Measurements from ENCODE around the gene AIPL1. TPM values are rescaled to one million over a fixed set of nuclear protein-coding genes. Genes with fewer than 3 reads are reported as not detected.

Gene AIPL1
- total RNA-seq, 2 experiments from 2014 or later = not detected

GRCh38 chr17:6439951-6440350, 5.0 kb upstream of the AIPL1 start:
- Histone ChIP-seq H3K9me3 (ENCODE audit: low read length) (no peaks in the 10 kb centered on the region), H4K20me1 (ENCODE audit: insufficient read depth, low read length) (no peaks in the 10 kb centered on the region), H3K36me3 (ENCODE audit: insufficient read depth, low read length) (no peaks in the 10 kb centered on the region), H2AFZ (ENCODE audit: low read length) (no peak overlapping the region), H3K4me2 (ENCODE audit: low read length) (no peak overlapping the region), H3K27ac (ENCODE audit: low read depth, low read length, poor library complexity, severe bottlenecking) (no peak overlapping the region), H3K79me2 (ENCODE audit: insufficient read depth, low read depth, low read length) (no peaks in the 10 kb centered on the region), H3K4me3 (ENCODE audit: low read depth, low read length, poor library complexity, severe bottlenecking) (no peak overlapping the region), H3K4me1 (ENCODE audit: insufficient read depth, low read length, poor library complexity, severe bottlenecking) (peaks cover 29% of the 10 kb centered on the region), H3K9me2 (ENCODE audit: insufficient read depth, low read length) (no peaks in the 10 kb centered on the region)
- DNase-seq (ENCODE audit: low spot score) = no peak
- BruUV-seq (replicated peaks) = no TSS peak
- TF ChIP-seq EZH2phosphoT487 (IDR thresholded peaks at IDR 0.05; ENCODE audit: borderline replicate concordance, low read depth, low read length) = no peak
- TF ChIP-seq, protein P1, sequence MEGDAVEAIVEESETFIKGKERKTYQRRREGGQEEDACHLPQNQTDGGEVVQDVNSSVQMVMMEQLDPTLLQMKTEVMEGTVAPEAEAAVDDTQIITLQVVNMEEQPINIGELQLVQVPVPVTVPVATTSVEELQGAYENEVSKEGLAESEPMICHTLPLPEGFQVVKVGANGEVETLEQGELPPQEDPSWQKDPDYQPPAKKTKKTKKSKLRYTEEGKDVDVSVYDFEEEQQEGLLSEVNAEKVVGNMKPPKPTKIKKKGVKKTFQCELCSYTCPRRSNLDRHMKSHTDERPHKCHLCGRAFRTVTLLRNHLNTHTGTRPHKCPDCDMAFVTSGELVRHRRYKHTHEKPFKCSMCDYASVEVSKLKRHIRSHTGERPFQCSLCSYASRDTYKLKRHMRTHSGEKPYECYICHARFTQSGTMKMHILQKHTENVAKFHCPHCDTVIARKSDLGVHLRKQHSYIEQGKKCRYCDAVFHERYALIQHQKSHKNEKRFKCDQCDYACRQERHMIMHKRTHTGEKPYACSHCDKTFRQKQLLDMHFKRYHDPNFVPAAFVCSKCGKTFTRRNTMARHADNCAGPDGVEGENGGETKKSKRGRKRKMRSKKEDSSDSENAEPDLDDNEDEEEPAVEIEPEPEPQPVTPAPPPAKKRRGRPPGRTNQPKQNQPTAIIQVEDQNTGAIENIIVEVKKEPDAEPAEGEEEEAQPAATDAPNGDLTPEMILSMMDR (conservative IDR thresholded peaks at IDR 0.05; ENCODE audit: low read length) = no peak
- ChIA-PET CTCF (ENCODE audit: unreplicated experiment) (interaction anchor here (0.6 kb wide), 1 partner anchor 126 kb away, joined by 4 read pairs; no protein-coding TSS in a partner anchor), POLR2A (interaction anchor here (1.0 kb wide), 1 partner anchor 9 kb away, joined by 3 read pairs; no protein-coding TSS in a partner anchor)
- intact Hi-C loops (cut with micrococcal nuclease; ENCODE audit: unreplicated experiment) = loop anchor here (5.0 kb wide), 1 partner anchor 853 kb away; no protein-coding TSS in a partner anchor

DNA sequence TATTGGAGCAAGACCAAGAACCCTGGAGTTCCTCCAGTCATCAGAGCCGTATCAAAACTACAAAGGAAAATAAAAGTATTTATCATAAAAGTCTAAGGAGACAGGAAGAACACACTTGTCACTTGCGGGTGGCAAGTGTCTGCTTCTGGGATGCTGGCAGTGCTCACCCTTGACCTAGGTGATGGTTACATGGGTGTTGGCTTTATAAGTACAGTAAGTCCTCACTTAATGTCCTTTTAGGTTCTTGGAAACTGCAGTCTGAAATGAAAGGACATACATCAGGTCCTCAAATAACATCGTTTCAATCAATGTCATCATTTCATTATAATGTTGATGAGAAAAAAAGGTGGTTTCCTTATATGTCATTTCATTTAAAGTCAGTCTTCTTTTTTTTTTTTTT, 3.0 kb upstream of the AIPL1 start:
- Histone ChIP-seq H3K27ac (ENCODE audit: low read depth, low read length, poor library complexity, severe bottlenecking) (no peak overlapping the region), H3K4me2 (ENCODE audit: low read length) (peak overlapping the region; percentile 54), H2AFZ (ENCODE audit: low read length) (peak overlapping the region; percentile 32; the same call in 1 of the 2 replicates), H3K4me1 (ENCODE audit: insufficient read depth, low read length, poor library complexity, severe bottlenecking) (peaks cover 15% of the 10 kb centered on the region), H3K9me2 (ENCODE audit: insufficient read depth, low read length) (no peaks in the 10 kb centered on the region), H3K36me3 (ENCODE audit: insufficient read depth, low read length) (no peaks in the 10 kb centered on the region), H3K4me3 (ENCODE audit: low read depth, low read length, poor library complexity, severe bottlenecking) (no peak overlapping the region), H4K20me1 (ENCODE audit: insufficient read depth, low read length) (no peaks in the 10 kb centered on the region), H3K79me2 (ENCODE audit: insufficient read depth, low read depth, low read length) (no peaks in the 10 kb centered on the region), H3K9me3 (ENCODE audit: low read length) (no peaks in the 10 kb centered on the region)
- CTCF ChIA-PET (ENCODE audit: unreplicated experiment) = no interaction called here
- BruUV-seq (replicated peaks) = no TSS peak
- no peak for TF ChIP-seq EZH2phosphoT487 (IDR thresholded peaks at IDR 0.05; ENCODE audit: borderline replicate concordance, low read depth, low read length)
- TF ChIP-seq, protein P1 (conservative IDR thresholded peaks at IDR 0.05; ENCODE audit: low read length) = no peak
- no peak for DNase-seq (ENCODE audit: low spot score)
- POLR2A ChIA-PET = interaction anchor here (0.6 kb wide), 1 partner anchor 134 kb away, joined by 4 read pairs; no protein-coding TSS in a partner anchor
- intact Hi-C loops (cut with micrococcal nuclease; ENCODE audit: unreplicated experiment) = loop anchor here (5.0 kb wide), 1 partner anchor 851 kb away; no protein-coding TSS in a partner anchor

- no peaks in the 10 kb centered on the region for H3K36me3 ChIP-seq (ENCODE audit: insufficient read depth, low read length)
- POLR2A ChIA-PET = no interaction called here
- no peaks in the 10 kb centered on the region for H3K79me2 ChIP-seq (ENCODE audit: insufficient read depth, low read depth, low read length)
- TF ChIP-seq EZH2phosphoT487 (IDR thresholded peaks at IDR 0.05; ENCODE audit: borderline replicate concordance, low read depth, low read length) = no peak
- TF ChIP-seq, protein P1 (conservative IDR thresholded peaks at IDR 0.05; ENCODE audit: low read length) = no peak
- H3K27ac ChIP-seq (ENCODE audit: low read depth, low read length, poor library complexity, severe bottlenecking) = no peak overlapping the region
- no peak for DNase-seq (ENCODE audit: low spot score)
- H4K20me1 ChIP-seq (ENCODE audit: insufficient read depth, low read length) = no peaks in the 10 kb centered on the region
- intact Hi-C loops (cut with micrococcal nuclease; ENCODE audit: unreplicated experiment) = loop anchor here (5.0 kb wide), 1 partner anchor 850 kb away; no protein-coding TSS in a partner anchor
- no peaks in the 10 kb centered on the region for H3K9me2 ChIP-seq (ENCODE audit: insufficient read depth, low read length)
- peak overlapping the region; percentile 32; the same call in 1 of the 2 replicates for H2AFZ ChIP-seq (ENCODE audit: low read length)
- H3K9me3 ChIP-seq (ENCODE audit: low read length) = no peaks in the 10 kb centered on the region
- H3K4me3 ChIP-seq (ENCODE audit: low read depth, low read length, poor library complexity, severe bottlenecking) = no peak overlapping the region
- CTCF ChIA-PET (ENCODE audit: unreplicated experiment) = no interaction called here
- no TSS peak for BruUV-seq (replicated peaks)
- peaks cover 15% of the 10 kb centered on the region for H3K4me1 ChIP-seq (ENCODE audit: insufficient read depth, low read length, poor library complexity, severe bottlenecking)
- peak overlapping the region; percentile 54 for H3K4me2 ChIP-seq (ENCODE audit: low read length)
Measured at GRCh38 chr17:6437466-6437865, 2.5 kb upstream of the AIPL1 start.
